Fibroblast of lung (primary cell): ENCODE results near the gene MTX2. TPM values are rescaled to one million over a fixed set of nuclear protein-coding genes. Genes with fewer than 3 reads are reported as not detected.

Source experiments
- DNase-seq, 2 donors: peaks; one replicate each; pipeline versions ENCODE4 v3.0.0 to v3.0.0-alpha.2; 2010; ENCODE audit warnings: low read depth in 2 of 2
- H2AFZ ChIP-seq: 2 replicates; pipeline ENCODE4 v1.5.1; 2012; ENCODE audit warnings: low read length, control low read depth, inconsistent platforms
- H3K27ac ChIP-seq: 2 replicates; pipeline ENCODE4 v1.5.1; 2011; ENCODE audit warnings: low read length, control low read depth; ENCODE audit not compliant: insufficient read depth
- H3K27me3 ChIP-seq: 2 replicates; pipeline ENCODE4 v1.5.1; 2011; ENCODE audit warnings: mild to moderate bottlenecking, low read length; ENCODE audit not compliant: control insufficient read depth, insufficient read depth
- H3K36me3 ChIP-seq: 2 replicates; pipeline ENCODE4 v1.5.1; 2011; ENCODE audit warnings: low read length; ENCODE audit not compliant: control insufficient read depth, insufficient read depth
- H3K4me1 ChIP-seq: 2 replicates; pipeline ENCODE4 v1.5.1; 2011; ENCODE audit warnings: low read length; ENCODE audit not compliant: control insufficient read depth, insufficient read depth; ENCODE audit errors: extremely low read depth
- H3K4me2 ChIP-seq: 2 replicates; pipeline ENCODE4 v1.5.1; 2011; ENCODE audit warnings: low read length, control low read depth; ENCODE audit not compliant: insufficient read depth; ENCODE audit errors: extremely low read depth
- H3K4me3 ChIP-seq, 4 experiments: fragments of 200-600 bp in 1 of 4; sonication (generic) in 1 of 4; replicated peaks in 1 of 4; 2 replicates each; pipeline ENCODE4 v1.5.1; 2011 to 2016; ENCODE audit warnings: low read length in 4 of 4, low read depth in 3 of 4, mild to moderate bottlenecking in 3 of 4, control low read depth in 2 of 4, inconsistent platforms in 1 of 4, mixed read lengths in 1 of 4; ENCODE audit not compliant: insufficient read depth in 1 of 4; ENCODE audit errors: control extremely low read depth in 1 of 4
- H3K79me2 ChIP-seq: 2 replicates; pipeline ENCODE4 v1.5.1; 2012; ENCODE audit warnings: mild to moderate bottlenecking, low read length, inconsistent platforms; ENCODE audit not compliant: control insufficient read depth, insufficient read depth
- H3K9ac ChIP-seq: 2 replicates; pipeline ENCODE4 v1.5.1; 2011; ENCODE audit warnings: mild to moderate bottlenecking, low read length, control low read depth; ENCODE audit not compliant: insufficient read depth
- H3K9me3 ChIP-seq: 2 replicates; pipeline ENCODE4 v1.5.1; 2012; ENCODE audit warnings: low read depth, low read length; ENCODE audit not compliant: control insufficient read depth, insufficient read depth
- H4K20me1 ChIP-seq: 2 replicates; pipeline ENCODE4 v1.5.1; 2011; ENCODE audit warnings: low read length; ENCODE audit not compliant: control insufficient read depth, insufficient read depth; ENCODE audit errors: extremely low read depth
- CTCF ChIP-seq, 2 donors: IDR thresholded peaks in 1 of 2; conservative IDR thresholded peaks in 1 of 2; 1 replicate in 1 of 2; 2 replicates in 1 of 2; pipeline ENCODE4 v1.5.1; 2011 to 2012; ENCODE audit warnings: low read length in 2 of 2, control low read depth in 1 of 2, inconsistent platforms in 1 of 2, low read depth in 1 of 2, mild to moderate bottlenecking in 1 of 2
- EZH2 ChIP-seq: IDR thresholded peaks from 2 replicates; pipeline ENCODE4 v1.5.1; 2012; ENCODE audit warnings: low read length, control low read depth, mild to moderate bottlenecking; ENCODE audit errors: missing control alignments
- polyA plus RNA-seq, 2 donors: library from polyadenylated mRNA; depleted of rRNA in 1 of 2; stranded (reverse) in 1 of 2; unstranded in 1 of 2; fragments of >200 nt; gene quantifications; 2 replicates each; pipeline ENCODE4 v1.2.1, GENCODE V29; 2011 to 2012; ENCODE audit warnings: missing spikeins in 1 of 2
- total RNA-seq: library from RNA; depleted of rRNA; stranded (reverse); fragments of >200 nt; gene quantifications from 2 replicates; pipeline ENCODE4 v1.2.1, GENCODE V29; 2014

Gene MTX2
- total and polyA plus RNA-seq, 2 donors (not counting 1 experiment from before 2014, with no cell fraction given) = 29.6 to 46.9 TPM

DNA sequence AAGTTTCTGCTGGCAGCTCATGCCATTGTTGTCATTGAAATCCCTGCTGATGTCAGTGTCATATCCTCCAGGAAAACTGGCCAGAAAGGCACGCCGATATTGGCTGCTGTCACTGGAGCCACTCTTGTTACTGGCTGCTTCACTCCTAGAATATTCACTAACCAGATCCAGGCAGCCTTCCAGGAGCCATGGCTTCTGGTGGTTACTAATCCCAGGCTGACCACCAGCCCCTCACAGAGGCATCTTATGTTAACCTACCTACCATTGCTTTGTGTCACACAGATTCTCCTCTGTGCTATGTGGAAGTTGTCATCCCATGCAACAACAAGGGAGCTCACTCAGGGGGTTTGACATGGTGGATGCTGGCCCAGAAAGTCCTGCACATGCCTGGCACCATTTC, 27.0 kb upstream of the MTX2 start:
- H3K36me3 ChIP-seq = no peaks in the 10 kb centered on the region
- H4K20me1 ChIP-seq = no peaks in the 10 kb centered on the region
- DNase-seq = peak in 1 of 2 donors; percentile 10
- TF ChIP-seq EZH2 = no peak
- no peak overlapping the region for H3K9ac ChIP-seq
- no peaks in the 10 kb centered on the region for H3K9me3 ChIP-seq
- H3K27me3 ChIP-seq = no peaks in the 10 kb centered on the region
- H3K4me2 ChIP-seq = no peak overlapping the region
- H3K79me2 ChIP-seq = no peaks in the 10 kb centered on the region
- H3K27ac ChIP-seq = no peak overlapping the region
- H3K4me1 ChIP-seq = no peaks in the 10 kb centered on the region
- no peak overlapping the region for H3K4me3 ChIP-seq
- H2AFZ ChIP-seq = no peak overlapping the region

DNA sequence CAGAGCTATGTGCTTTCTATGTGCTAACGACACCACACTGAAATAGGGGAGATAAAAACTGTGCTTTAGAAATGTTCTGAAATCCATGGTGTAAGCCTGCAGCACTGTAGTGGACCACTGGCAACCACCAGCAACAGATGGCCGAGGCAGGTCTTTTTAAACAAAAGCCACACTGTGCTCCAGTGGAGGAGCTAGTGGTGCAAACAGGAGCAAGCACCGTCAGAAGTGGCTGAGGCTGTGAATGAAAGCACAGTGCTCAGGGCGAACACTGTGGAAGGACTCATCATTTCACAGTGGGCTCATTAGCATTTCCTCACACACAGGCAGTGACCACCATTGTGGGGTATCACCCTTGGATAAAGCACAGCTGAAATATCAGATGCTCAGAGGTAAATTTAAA, 22.9 kb upstream of the MTX2 start:
- no peak for TF ChIP-seq CTCF (conservative IDR thresholded peaks at IDR 0.05 in 1 of 2, IDR thresholded peaks at IDR 0.05 in 1 of 2; ENCODE audit: low read depth in 1 of 2, low read length in 2 of 2)
- TF ChIP-seq EZH2 = no peak
- Histone ChIP-seq H3K27ac (no peak overlapping the region), H3K4me1 (no peaks in the 10 kb centered on the region), H3K36me3 (no peaks in the 10 kb centered on the region), H3K4me2 (no peak overlapping the region), H4K20me1 (no peaks in the 10 kb centered on the region), H3K9me3 (no peaks in the 10 kb centered on the region), H3K27me3 (no peaks in the 10 kb centered on the region), H3K9ac (no peak overlapping the region), H2AFZ (no peak overlapping the region), H3K4me3 (no peak overlapping the region), H3K79me2 (no peaks in the 10 kb centered on the region)
- DNase-seq = no peak

GRCh38 chr2:176247859-176248258, 21.4 kb upstream of the MTX2 start:
- Histone ChIP-seq H3K27ac (no peak overlapping the region), H4K20me1 (no peaks in the 10 kb centered on the region), H2AFZ (no peak overlapping the region), H3K4me3 (no peak overlapping the region), H3K4me1 (no peaks in the 10 kb centered on the region), H3K79me2 (no peaks in the 10 kb centered on the region), H3K4me2 (no peak overlapping the region), H3K27me3 (no peaks in the 10 kb centered on the region), H3K9ac (no peak overlapping the region), H3K9me3 (no peaks in the 10 kb centered on the region), H3K36me3 (no peaks in the 10 kb centered on the region)
- no peak for DNase-seq
- TF ChIP-seq EZH2 (no peak), CTCF (conservative IDR thresholded peaks at IDR 0.05 in 1 of 2, IDR thresholded peaks at IDR 0.05 in 1 of 2; ENCODE audit: low read depth in 1 of 2, low read length in 2 of 2) (no peak)
